ENCODE data around the gene RDH13. TPM values are rescaled to one million over a fixed set of nuclear protein-coding genes. Genes with fewer than 3 reads are reported as not detected.

RDH13 gene
- total RNA-seq, 4 donors from 2014 or later = 93.2 to 146 (median 134) TPM

DNA sequence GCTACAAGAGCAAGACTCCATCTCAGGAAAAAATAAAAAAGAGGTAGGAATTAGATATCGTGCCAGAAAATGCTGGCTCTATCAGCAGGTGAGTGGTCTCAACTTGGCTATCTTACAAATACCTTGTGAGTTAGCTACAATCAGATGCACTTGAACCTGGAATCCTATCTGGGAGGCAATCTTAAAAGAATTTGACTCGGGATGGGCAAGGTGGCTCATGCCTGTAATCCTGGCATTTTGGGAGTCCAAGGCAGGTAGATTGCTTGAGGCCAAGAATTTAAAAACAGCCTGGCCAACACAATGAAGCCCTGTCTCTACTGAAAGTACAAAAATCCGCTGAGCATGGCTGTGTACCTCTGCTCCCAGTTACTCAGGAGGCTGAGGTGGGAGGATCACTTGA is 67.4 kb downstream of the RDH13 start:
- WGBS, 2 donors = 47 to 82% methylated on average over 3 of the region's 3 CpGs
- H3K4me3 ChIP-seq (ENCODE audit: low read depth, poor library complexity, severe bottlenecking) = no peak overlapping the region
- intact Hi-C loops (cut with DNase I; ENCODE audit: low total_unique reads) = no loop called here
- no peak for TF ChIP-seq POLR2A (IDR thresholded peaks at IDR 0.05)
- TF ChIP-seq, protein P1, sequence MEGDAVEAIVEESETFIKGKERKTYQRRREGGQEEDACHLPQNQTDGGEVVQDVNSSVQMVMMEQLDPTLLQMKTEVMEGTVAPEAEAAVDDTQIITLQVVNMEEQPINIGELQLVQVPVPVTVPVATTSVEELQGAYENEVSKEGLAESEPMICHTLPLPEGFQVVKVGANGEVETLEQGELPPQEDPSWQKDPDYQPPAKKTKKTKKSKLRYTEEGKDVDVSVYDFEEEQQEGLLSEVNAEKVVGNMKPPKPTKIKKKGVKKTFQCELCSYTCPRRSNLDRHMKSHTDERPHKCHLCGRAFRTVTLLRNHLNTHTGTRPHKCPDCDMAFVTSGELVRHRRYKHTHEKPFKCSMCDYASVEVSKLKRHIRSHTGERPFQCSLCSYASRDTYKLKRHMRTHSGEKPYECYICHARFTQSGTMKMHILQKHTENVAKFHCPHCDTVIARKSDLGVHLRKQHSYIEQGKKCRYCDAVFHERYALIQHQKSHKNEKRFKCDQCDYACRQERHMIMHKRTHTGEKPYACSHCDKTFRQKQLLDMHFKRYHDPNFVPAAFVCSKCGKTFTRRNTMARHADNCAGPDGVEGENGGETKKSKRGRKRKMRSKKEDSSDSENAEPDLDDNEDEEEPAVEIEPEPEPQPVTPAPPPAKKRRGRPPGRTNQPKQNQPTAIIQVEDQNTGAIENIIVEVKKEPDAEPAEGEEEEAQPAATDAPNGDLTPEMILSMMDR (IDR thresholded peaks at IDR 0.05) = no peak
- no peak for DNase-seq (ENCODE audit: low spot score in 2 of 2)

Other genes with a start within 250 kb of the RDH13 start
- not detected for gene KIR3DL1, start 246.7 kb downstream of the RDH13 start, total RNA-seq
- not detected for gene KIR2DS4, start 230.5 kb downstream of the RDH13 start, total RNA-seq
- gene KIR3DL2, start 212.7 kb downstream of the RDH13 start, total RNA-seq = under 1 TPM in 1 of 4 donors, not detected in 3; 0.19 TPM
- gene FCAR, start 188.9 kb downstream of the RDH13 start, total RNA-seq = 1 to 10 TPM in 1 of 4 donors, not detected in 3; 1.1 TPM
- not detected for gene NCR1, start 157.0 kb downstream of the RDH13 start, total RNA-seq
- not detected for gene NLRP7, start 115.6 kb downstream of the RDH13 start, total RNA-seq
- gene NLRP2, start 96.8 kb downstream of the RDH13 start, total RNA-seq = 10 to 100 TPM in 1 of 4 donors, 1 to 10 TPM in 3; 1.0 to 10.9 (median 7.4) TPM
- gene GP6, start 24.9 kb downstream of the RDH13 start, total RNA-seq = 1 to 10 TPM in 2 of 4 donors, under 1 TPM in 2; 0.49 to 8.5 (median 1.3) TPM
- 100 to 1,000 TPM; 394 to 678 (median 540) TPM for gene EPS8L1, start 12.7 kb upstream of the RDH13 start, total RNA-seq
- gene PPP1R12C, start 54.5 kb upstream of the RDH13 start, total RNA-seq = 100 to 1,000 TPM in 1 of 4 donors, 10 to 100 TPM in 3; 55.5 to 103 (median 79.4) TPM
- 10 to 100 TPM; 24.0 to 56.1 (median 42.6) TPM for gene TNNT1, start 86.1 kb upstream of the RDH13 start, total RNA-seq
- 1 to 10 TPM in 2 of 4 donors, not detected in 2; 1.4 to 2.8 TPM for gene TNNI3, start 94.6 kb upstream of the RDH13 start, total RNA-seq
- gene DNAAF3, start 103.5 kb upstream of the RDH13 start, total RNA-seq = 10 to 100 TPM in 1 of 4 donors, 1 to 10 TPM in 1, under 1 TPM in 2; 0.71 to 10.3 (median 0.99) TPM
- under 1 TPM in 3 of 4 donors, not detected in 1; 0.10 to 0.65 (median 0.26) TPM for gene SYT5, start 117.1 kb upstream of the RDH13 start, total RNA-seq
- gene PTPRH, start 146.4 kb upstream of the RDH13 start, total RNA-seq = 1 to 10 TPM in 1 of 4 donors, under 1 TPM in 3; 0.22 to 1.3 (median 0.52) TPM
- 1 to 10 TPM; 1.1 to 2.4 (median 1.6) TPM for gene TMEM86B, start 165.6 kb upstream of the RDH13 start, total RNA-seq
- gene PPP6R1, start 195.9 kb upstream of the RDH13 start, total RNA-seq = 10 to 100 TPM; 29.4 to 47.9 (median 37.5) TPM
- 10 to 100 TPM; 17.8 to 35.5 (median 25.6) TPM for gene HSPBP1, start 217.0 kb upstream of the RDH13 start, total RNA-seq
- 1 to 10 TPM in 1 of 4 donors, under 1 TPM in 1, not detected in 2; 0.44 to 4.6 TPM for gene BRSK1, start 220.8 kb upstream of the RDH13 start, total RNA-seq

All from lower leg skin (tissue), 4 donors.